GM19238 (cell line): ENCODE data around the gene BCL2.
"Not testable (repeated sequence)": the region's sequence is repeated elsewhere in the genome, so short reads cannot be mapped to it uniquely, and the experiment has no call there.

Experiments
- DNase-seq: peaks from one replicate; pipeline ENCODE4 v3.0.0; 2011; ENCODE audit warnings: low spot score; ENCODE audit not compliant: insufficient read length

Gene BCL2

GRCh38 chr18:63236921-63237846 lies 82.4 kb downstream of the BCL2 start:
- no peak for DNase-seq

- no peak for DNase-seq
Measured at GRCh38 chr18:63236406-63236805, 83.2 kb downstream of the BCL2 start.

- DNase-seq: not testable (repeated sequence)
Measured at GRCh38 chr18:63235920-63236319, 83.6 kb downstream of the BCL2 start.

- no peak for DNase-seq
Measured at GRCh38 chr18:63234841-63235240, 84.7 kb downstream of the BCL2 start.

- DNase-seq: no peak
Measured at GRCh38 chr18:63234432-63234831, 85.1 kb downstream of the BCL2 start.

GRCh38 chr18:63233334-63233733 lies 86.2 kb downstream of the BCL2 start:
- DNase-seq: no peak

GRCh38 chr18:63232826-63233225 lies 86.7 kb downstream of the BCL2 start:
- DNase-seq: no peak

GRCh38 chr18:63229971-63230370 lies 89.6 kb downstream of the BCL2 start:
- no peak for DNase-seq

GRCh38 chr18:63225434-63225833 lies 94.1 kb downstream of the BCL2 start:
- no peak for DNase-seq

- DNase-seq: no peak
Measured at GRCh38 chr18:63224630-63225029, 94.9 kb downstream of the BCL2 start.

GRCh38 chr18:63223837-63224236 lies 95.7 kb downstream of the BCL2 start:
- no peak for DNase-seq

- DNase-seq: no peak
Measured at GRCh38 chr18:63220903-63221302, 98.7 kb downstream of the BCL2 start.

GRCh38 chr18:63218472-63218871 lies 101.1 kb downstream of the BCL2 start:
- DNase-seq: no peak

- no peak for DNase-seq
Measured at GRCh38 chr18:63216516-63217311, 102.9 kb downstream of the BCL2 start.

GRCh38 chr18:63213936-63214671 lies 105.5 kb downstream of the BCL2 start:
- no peak for DNase-seq

GRCh38 chr18:63213331-63213900 lies 106.2 kb downstream of the BCL2 start:
- no peak for DNase-seq

- no peak for DNase-seq
Measured at GRCh38 chr18:63210521-63210920, 109.0 kb downstream of the BCL2 start.

GRCh38 chr18:63208676-63209075 lies 110.9 kb downstream of the BCL2 start:
- no peak for DNase-seq

GRCh38 chr18:63207835-63208234 lies 111.7 kb downstream of the BCL2 start:
- no peak for DNase-seq

- DNase-seq: no peak
Measured at GRCh38 chr18:63207143-63207790, 112.3 kb downstream of the BCL2 start.
